ENCODE measurements around the gene METTL16. TPM values are rescaled to one million over a fixed set of nuclear protein-coding genes. Genes with fewer than 3 reads are reported as not detected.

METTL16 gene
- total and polyA plus RNA-seq, 11 donors = 13.9 to 32.0 (median 24.3) TPM

GRCh38 chr17:2435181-2435741, 76.4 kb downstream of the METTL16 start:
- no peak overlapping the region for H3K27ac ChIP-seq
- H3K36me3 ChIP-seq = peaks cover 0 to 89% (median 55%) of the 10 kb centered on the region in 9 donors
- 55 to 66% (median 60%) methylated on average over 9 of the region's 9 CpGs for WGBS, 4 donors
- ATAC-seq = peak in 2 of 4 donors; percentile 10 to 11
- H3K4me3 ChIP-seq = no peak overlapping the region
- intact Hi-C loops (cut with DNase I) = no loop called here
- DNase-seq = no peak
- H3K4me1 ChIP-seq = peaks cover 0 to 10% (median 0%) of the 10 kb centered on the region in 12 donors
- no peaks in the 10 kb centered on the region for H3K9me3 ChIP-seq
- no peak for TF ChIP-seq CTCF (IDR thresholded peaks at IDR 0.05)
- TF ChIP-seq POLR2A (IDR thresholded peaks at IDR 0.05) = no peak
- no peaks in the 10 kb centered on the region for H3K27me3 ChIP-seq

GRCh38 chr17:2433696-2434095, 78.0 kb downstream of the METTL16 start:
- Histone ChIP-seq H3K4me3 (no peak overlapping the region), H3K36me3 (peaks cover 0 to 74% (median 47%) of the 10 kb centered on the region in 9 donors), H3K27ac (no peak overlapping the region), H3K27me3 (no peaks in the 10 kb centered on the region), H3K9me3 (no peaks in the 10 kb centered on the region), H3K4me1 (peaks cover 0 to 10% (median 0%) of the 10 kb centered on the region in 12 donors)
- ATAC-seq (no peak), DNase-seq (no peak)
- intact Hi-C loops (cut with DNase I) = no loop called here
- TF ChIP-seq CTCF (IDR thresholded peaks at IDR 0.05) = no peak
- no peak for TF ChIP-seq POLR2A (IDR thresholded peaks at IDR 0.05)
- WGBS, 4 donors = 81 to 88% (median 84%) methylated on average over 11 of the region's 11 CpGs

GRCh38 chr17:2427910-2428309, 83.8 kb downstream of the METTL16 start:
- no peak for ATAC-seq
- WGBS, 4 donors = 81 to 98% (median 89%) methylated on average over 1 of the region's 1 CpG

GRCh38 chr17:2427215-2427614, 84.5 kb downstream of the METTL16 start:
- ATAC-seq = no peak
- Histone ChIP-seq H3K9me3 (no peaks in the 10 kb centered on the region), H3K27ac (no peak overlapping the region), H3K27me3 (no peaks in the 10 kb centered on the region), H3K4me1 (peaks cover 0 to 3% (median 0%) of the 10 kb centered on the region in 12 donors), H3K36me3 (peaks cover 0 to 21% (median 10%) of the 10 kb centered on the region in 9 donors), H3K4me3 (no peak overlapping the region)
- WGBS, 4 donors = 52 to 61% (median 56%) methylated on average over 2 of the region's 2 CpGs
- no peak for TF ChIP-seq CTCF (IDR thresholded peaks at IDR 0.05)
- no peak for TF ChIP-seq POLR2A (IDR thresholded peaks at IDR 0.05)
- intact Hi-C loops (cut with DNase I) = loop anchor here in 1 of 10 donors (10.0 kb wide), 1 partner anchor 258 kb away; no protein-coding TSS in a partner anchor
- no peak for DNase-seq

More at GRCh38 chr17:2427910-2428309, 83.8 kb downstream of the METTL16 start:
- Histone ChIP-seq H3K4me3 (no peak overlapping the region), H3K27me3 (no peaks in the 10 kb centered on the region), H3K4me1 (peaks cover 0 to 3% (median 0%) of the 10 kb centered on the region in 12 donors), H3K36me3 (peaks cover 0 to 28% (median 14%) of the 10 kb centered on the region in 9 donors), H3K27ac (no peak overlapping the region), H3K9me3 (no peaks in the 10 kb centered on the region)
- no peak for DNase-seq
- TF ChIP-seq POLR2A (IDR thresholded peaks at IDR 0.05) (no peak), CTCF (IDR thresholded peaks at IDR 0.05) (no peak)
- intact Hi-C loops (cut with DNase I) = loop anchor here in 1 of 10 donors (10.0 kb wide), 1 partner anchor 257 kb away; no protein-coding TSS in a partner anchor

Measured in heart left ventricle (tissue), 16 donors.